ENCODE data around the gene DNAJC6. TPM values are rescaled to one million over a fixed set of nuclear protein-coding genes. Genes with fewer than 3 reads are reported as not detected.
A peak's percentile ranks its signal among the peaks of the same experiment; 100 is the strongest.

The DNAJC6 gene
- total and polyA plus RNA-seq, 10 donors = 0.20 to 9.7 (median 5.7) TPM

GRCh38 chr1:65266476-65266875 lies 42.9 kb upstream of the DNAJC6 start:
- peak overlapping the region in 3 of 8 donors; percentile 51 to 71 (median 53) for H3K4me3 ChIP-seq
- DNase-seq = no peak
- intact Hi-C loops (cut with DNase I; ENCODE audit: low total_unique reads) = no loop called here

GRCh38 chr1:65267271-65267670 lies 42.1 kb upstream of the DNAJC6 start:
- no peak for TF ChIP-seq POLR2A (IDR thresholded peaks at IDR 0.05)
- no peak for TF ChIP-seq CTCF (IDR thresholded peaks at IDR 0.05 in 8 of 11, conservative IDR thresholded peaks at IDR 0.05 in 3 of 11)
- TF ChIP-seq POLR2AphosphoS5 (IDR thresholded peaks at IDR 0.05) = no peak
- no peak overlapping the region for H3K4me3 ChIP-seq
- 40 to 72% (median 59%) methylated on average over 4 of the region's 4 CpGs for WGBS, 5 donors
- peaks cover 0 to 34% (median 8%) of the 10 kb centered on the region in 7 donors for H3K27me3 ChIP-seq (replicated peaks in 1 of 7)
- H3K36me3 ChIP-seq = no peaks in the 10 kb centered on the region
- H3K27ac ChIP-seq = no peak overlapping the region
- intact Hi-C loops (cut with DNase I; ENCODE audit: low total_unique reads) = no loop called here
- H3K4me1 ChIP-seq = peaks cover 7 to 30% (median 21%) of the 10 kb centered on the region in 6 donors
- DNase-seq = no peak
- H3K9me3 ChIP-seq = no peaks in the 10 kb centered on the region

More at GRCh38 chr1:65266476-65266875, 42.9 kb upstream of the DNAJC6 start:
- peak overlapping the region in 5 of 8 donors; percentile 66 to 81 (median 74) for H3K27ac ChIP-seq
- peaks cover 7 to 30% (median 21%) of the 10 kb centered on the region in 6 donors for H3K4me1 ChIP-seq
- TF ChIP-seq POLR2A (IDR thresholded peaks at IDR 0.05) (no peak), CTCF (IDR thresholded peaks at IDR 0.05 in 8 of 11, conservative IDR thresholded peaks at IDR 0.05 in 3 of 11) (no peak), POLR2AphosphoS5 (IDR thresholded peaks at IDR 0.05) (no peak)
- H3K27me3 ChIP-seq (replicated peaks in 1 of 7) = peaks cover 0 to 34% (median 8%) of the 10 kb centered on the region in 7 donors
- H3K36me3 ChIP-seq = no peaks in the 10 kb centered on the region
- 17 to 29% (median 24%) methylated on average over 1 of the region's 1 CpG for WGBS, 5 donors
- H3K9me3 ChIP-seq = no peaks in the 10 kb centered on the region

- Histone ChIP-seq H3K27me3 (replicated peaks in 1 of 7) (peaks cover 0 to 34% (median 8%) of the 10 kb centered on the region in 7 donors), H3K4me3 (no peak overlapping the region), H3K9me3 (no peaks in the 10 kb centered on the region), H3K27ac (no peak overlapping the region), H3K36me3 (no peaks in the 10 kb centered on the region), H3K4me1 (peaks cover 7 to 30% (median 21%) of the 10 kb centered on the region in 6 donors)
- TF ChIP-seq POLR2A (IDR thresholded peaks at IDR 0.05) = no peak
- TF ChIP-seq CTCF (IDR thresholded peaks at IDR 0.05 in 8 of 11, conservative IDR thresholded peaks at IDR 0.05 in 3 of 11) = no peak
- TF ChIP-seq POLR2AphosphoS5 (IDR thresholded peaks at IDR 0.05) = no peak
- no peak for DNase-seq
- 53 to 83% (median 63%) methylated on average over 1 of the region's 1 CpG for WGBS, 5 donors
- intact Hi-C loops (cut with DNase I; ENCODE audit: low total_unique reads) = no loop called here
These were observed 41.7 kb upstream of the DNAJC6 start for GRCh38 chr1:65267683-65268082.

GRCh38 chr1:65269612-65270011 lies 39.7 kb upstream of the DNAJC6 start:
- Histone ChIP-seq H3K27me3 (replicated peaks in 1 of 7) (peaks cover 0 to 28% (median 6%) of the 10 kb centered on the region in 7 donors), H3K9me3 (no peaks in the 10 kb centered on the region), H3K27ac (no peak overlapping the region), H3K36me3 (no peaks in the 10 kb centered on the region), H3K4me3 (no peak overlapping the region), H3K4me1 (peaks cover 7 to 26% (median 20%) of the 10 kb centered on the region in 6 donors)
- 88 to 92% (median 90%) methylated on average over 2 of the region's 2 CpGs for WGBS, 5 donors
- intact Hi-C loops (cut with DNase I; ENCODE audit: low total_unique reads) = no loop called here
- TF ChIP-seq POLR2A (IDR thresholded peaks at IDR 0.05) (no peak), POLR2AphosphoS5 (IDR thresholded peaks at IDR 0.05) (no peak), CTCF (IDR thresholded peaks at IDR 0.05 in 8 of 11, conservative IDR thresholded peaks at IDR 0.05 in 3 of 11) (no peak)
- DNase-seq = no peak

All from spleen (tissue), 11 donors.